Transverse colon (tissue), 4 donors: Measurements from ENCODE around the gene CSGALNACT2. TPM values are rescaled to one million over a fixed set of nuclear protein-coding genes. Genes with fewer than 3 reads are reported as not detected.

Experiments
- DNase-seq: peaks from one replicate; pipeline ENCODE4 v3.0.0-alpha.2; 2019
- H3K27ac ChIP-seq, 4 donors: fragments of 200-600 bp; sonication (generic); 2 replicates each; pipeline ENCODE4 v1.5.1; 2016 to 2018; ENCODE audit warnings: inconsistent platforms in 4 of 4
- H3K27me3 ChIP-seq: fragments of 200-600 bp; sonication (generic); 2 replicates; pipeline ENCODE4 v1.5.1; 2017; ENCODE audit warnings: inconsistent platforms
- H3K36me3 ChIP-seq, 4 donors: fragments of 200-600 bp; sonication (generic); 2 replicates each; pipeline ENCODE4 v1.5.1; 2017 to 2019; ENCODE audit warnings: inconsistent platforms in 4 of 4
- H3K4me1 ChIP-seq, 4 donors: fragments of 200-600 bp; sonication (generic); 2 replicates each; pipeline ENCODE4 v1.5.1; 2017 to 2020; ENCODE audit warnings: inconsistent platforms in 4 of 4
- H3K4me3 ChIP-seq, 4 donors: fragments of 200-600 bp; sonication (generic); 1 replicate in 1 of 4; 2 replicates in 3 of 4; pipeline versions ENCODE4 v1.5.1 to v1.6.1; 2017 to 2019; ENCODE audit warnings: inconsistent platforms in 4 of 4
- H3K9me3 ChIP-seq, 2 donors: fragments of 200-600 bp; sonication (generic); 2 replicates each; pipeline ENCODE4 v1.5.1; 2017 to 2019; ENCODE audit warnings: inconsistent platforms in 2 of 2
- EP300 ChIP-seq: sonication (generic); formaldehyde crosslinking; IDR thresholded peaks from one replicate; pipeline ENCODE4 v1.6.1; 2017; ENCODE audit warnings: antibody characterized with exemption, low read depth
- POLR2A ChIP-seq: fragments of 450-650 bp; IDR thresholded peaks from one replicate; pipeline ENCODE4 v1.6.1; 2016; ENCODE audit warnings: antibody characterized with exemption, mild to moderate bottlenecking, moderate library complexity
- POLR2AphosphoS5 ChIP-seq, 3 donors: sonication (generic); formaldehyde crosslinking; IDR thresholded peaks; one replicate each; pipeline ENCODE4 v1.6.1; 2016; ENCODE audit warnings: antibody characterized with exemption in 3 of 3
- WGBS, 2 donors: methylation state at CpG; one replicate each; pipeline ENCODE4 v1.1.5; 2018; ENCODE audit warnings: low coverage in 1 of 2; 5-methylcytosine and 5-hydroxymethylcytosine counted together
- in situ Hi-C, 4 donors: fragments of 200-750 bp; cut with MboI; loops; one replicate each; pipeline versions ENCODE4 v1.15.0 to v1.15.1; 2017; ENCODE audit warnings: low sequenced_read_pairs in 3 of 4, low pct_ligation_motif_present in 1 of 4, low pct_unique_long_range_greater_than_20kb in 1 of 4
- intact Hi-C: fragments of 100-400 bp; cut with DNase I; formaldehyde crosslinking; loops from one replicate; pipeline ENCODE4 v1.15.1; 2023; ENCODE audit warnings: low total_unique reads
- total RNA-seq, 4 donors: library from RNA; depleted of rRNA; stranded (reverse); fragments of >200 nt; gene quantifications; one replicate each; pipeline ENCODE4 v1.1.0, GENCODE V29; 2016
- TF ChIP-seq, protein P1 (sequence below), 5 experiments: fragments of 200-600 bp in 3 of 5; fragments of 450-650 bp in 2 of 5; sonication (generic) in 3 of 5; IDR thresholded peaks; 1 replicate in 2 of 5; 2 replicates in 3 of 5; pipeline ENCODE4 v1.5.1; 2016 to 2017; ENCODE audit warnings: antibody characterized with exemption in 5 of 5, inconsistent platforms in 3 of 5, mild to moderate bottlenecking in 2 of 5, moderate library complexity in 1 of 5

CSGALNACT2 gene
- total RNA-seq, 4 donors from 2014 or later, result 4.1 to 15.5 (median 10.9) TPM

DNA sequence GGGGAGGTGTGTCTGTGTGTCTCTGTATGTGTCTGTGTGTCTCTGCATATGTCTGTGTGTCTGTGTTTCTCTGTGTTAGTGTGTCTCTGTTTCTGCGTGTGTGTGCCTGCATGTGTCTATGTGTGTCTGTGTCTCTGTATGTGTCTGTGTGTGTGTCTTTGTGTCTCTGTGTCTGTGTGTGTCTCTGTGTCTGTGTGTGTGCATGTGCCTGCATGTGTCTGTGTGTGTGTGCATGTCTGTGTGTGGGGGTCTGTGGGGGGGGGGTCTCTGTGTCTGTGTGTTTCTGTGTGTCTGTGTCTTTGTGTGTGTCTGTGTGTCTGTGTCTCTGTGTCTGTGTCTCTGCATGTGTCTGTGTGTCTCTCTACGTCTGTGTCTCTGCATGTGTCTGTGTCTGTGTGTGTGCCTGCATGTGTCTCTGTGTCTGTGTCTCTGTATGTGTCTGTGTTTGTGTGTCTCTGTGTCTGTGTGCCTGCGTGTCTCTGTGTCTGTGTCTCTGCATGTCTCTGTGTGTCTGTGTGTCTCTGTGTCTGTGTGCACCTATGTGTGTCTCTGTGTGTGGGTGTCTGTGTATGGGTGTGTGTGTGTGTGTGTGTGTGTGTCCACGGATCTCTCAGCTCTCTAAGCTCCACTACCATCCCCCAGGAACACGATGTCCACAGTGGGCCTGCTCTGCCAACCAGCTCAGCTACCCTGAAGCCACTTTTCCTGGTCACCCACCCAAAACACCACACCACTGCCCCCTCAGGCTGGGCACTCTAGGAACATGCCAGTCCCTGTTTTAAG, 87.0 kb downstream of the CSGALNACT2 start:
- in situ Hi-C loops, result no loop called here
- no peaks in the 10 kb centered on the region for H3K36me3 ChIP-seq

DNA sequence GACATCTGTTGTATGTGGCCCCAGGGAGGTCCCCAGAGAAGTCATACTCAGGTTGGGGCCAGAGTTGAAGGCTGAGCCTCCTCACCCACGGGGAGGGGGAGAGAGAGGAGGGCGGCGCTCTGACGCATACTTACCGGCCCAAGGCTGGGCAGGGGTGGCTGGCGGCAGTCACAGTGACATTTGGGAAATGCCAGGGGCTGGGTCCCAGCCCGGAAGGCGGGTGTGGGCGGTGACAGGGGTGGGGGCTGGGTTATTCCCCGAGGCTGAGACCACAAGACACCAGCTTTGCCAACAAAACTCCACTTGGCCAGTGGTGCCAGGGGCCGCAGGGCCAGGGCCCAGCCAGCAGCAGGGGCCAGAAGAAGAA, 87.5 kb downstream of the CSGALNACT2 start:
- peaks cover 32% of the 10 kb centered on the region for H3K27me3 ChIP-seq
- no peaks in the 10 kb centered on the region for H3K36me3 ChIP-seq
- in situ Hi-C loops, result no loop called here
- H3K27ac ChIP-seq, result no peak overlapping the region
- peak; percentile 3 for DNase-seq
- H3K4me1 ChIP-seq, result peaks cover 0 to 12% (median 11%) of the 10 kb centered on the region in 4 donors
- no peak overlapping the region for H3K4me3 ChIP-seq
- no peaks in the 10 kb centered on the region for H3K9me3 ChIP-seq
- TF ChIP-seq, protein P1, sequence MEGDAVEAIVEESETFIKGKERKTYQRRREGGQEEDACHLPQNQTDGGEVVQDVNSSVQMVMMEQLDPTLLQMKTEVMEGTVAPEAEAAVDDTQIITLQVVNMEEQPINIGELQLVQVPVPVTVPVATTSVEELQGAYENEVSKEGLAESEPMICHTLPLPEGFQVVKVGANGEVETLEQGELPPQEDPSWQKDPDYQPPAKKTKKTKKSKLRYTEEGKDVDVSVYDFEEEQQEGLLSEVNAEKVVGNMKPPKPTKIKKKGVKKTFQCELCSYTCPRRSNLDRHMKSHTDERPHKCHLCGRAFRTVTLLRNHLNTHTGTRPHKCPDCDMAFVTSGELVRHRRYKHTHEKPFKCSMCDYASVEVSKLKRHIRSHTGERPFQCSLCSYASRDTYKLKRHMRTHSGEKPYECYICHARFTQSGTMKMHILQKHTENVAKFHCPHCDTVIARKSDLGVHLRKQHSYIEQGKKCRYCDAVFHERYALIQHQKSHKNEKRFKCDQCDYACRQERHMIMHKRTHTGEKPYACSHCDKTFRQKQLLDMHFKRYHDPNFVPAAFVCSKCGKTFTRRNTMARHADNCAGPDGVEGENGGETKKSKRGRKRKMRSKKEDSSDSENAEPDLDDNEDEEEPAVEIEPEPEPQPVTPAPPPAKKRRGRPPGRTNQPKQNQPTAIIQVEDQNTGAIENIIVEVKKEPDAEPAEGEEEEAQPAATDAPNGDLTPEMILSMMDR (IDR thresholded peaks at IDR 0.05), result no peak
- TF ChIP-seq EP300, result no peak
- no peak for TF ChIP-seq POLR2AphosphoS5 (IDR thresholded peaks at IDR 0.05)
- no peak for TF ChIP-seq POLR2A
- WGBS, 2 donors, result 3 to 57% methylated on average over 9 to 11 of the region's 11 CpGs
- intact Hi-C loops, result no loop called here

More for the DNA sequence above, 87.0 kb downstream of the CSGALNACT2 start:
- DNase-seq, result peak; percentile 2
- Histone ChIP-seq H3K4me3 (no peak overlapping the region), H3K9me3 (no peaks in the 10 kb centered on the region), H3K27me3 (peaks cover 28% of the 10 kb centered on the region), H3K4me1 (peaks cover 0 to 12% (median 11%) of the 10 kb centered on the region in 4 donors), H3K27ac (no peak overlapping the region)
- TF ChIP-seq POLR2AphosphoS5 (IDR thresholded peaks at IDR 0.05), result no peak
- intact Hi-C loops, result no loop called here
- WGBS, 2 donors, result 58% methylated on average over 5 of the region's 5 CpGs; no CpG with 5 or more reads in 1 of the 2 donors

DNA sequence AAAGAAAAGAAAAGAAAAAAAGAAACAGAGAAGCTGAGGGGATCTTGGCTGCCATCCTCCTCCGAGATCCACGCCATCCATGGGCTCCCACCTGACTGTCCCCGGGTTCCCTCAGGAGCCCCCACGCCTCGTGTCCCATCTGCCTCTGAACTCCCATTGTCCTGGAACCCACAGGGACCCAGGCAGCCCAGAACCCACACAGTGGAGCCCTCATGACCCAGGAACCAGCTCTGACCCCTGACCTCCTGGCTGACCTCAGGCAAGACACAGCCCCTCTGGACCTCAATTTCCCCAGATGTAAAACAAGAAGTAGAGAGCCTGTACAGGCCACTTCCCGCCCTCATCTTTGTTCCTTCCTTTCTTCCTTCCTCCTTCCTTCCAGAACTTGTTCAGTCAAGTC, 88.2 kb downstream of the CSGALNACT2 start:
- peaks cover 37% of the 10 kb centered on the region for H3K27me3 ChIP-seq
- peaks cover 0 to 12% (median 11%) of the 10 kb centered on the region in 4 donors for H3K4me1 ChIP-seq
- H3K9me3 ChIP-seq, result no peaks in the 10 kb centered on the region
- H3K27ac ChIP-seq, result no peak overlapping the region
- H3K4me3 ChIP-seq, result no peak overlapping the region
- 80 to 87% methylated on average over 1 to 6 of the region's 6 CpGs for WGBS, 2 donors
- in situ Hi-C loops (no loop called here), intact Hi-C loops (no loop called here)
- peak; percentile 2 for DNase-seq
- no peaks in the 10 kb centered on the region for H3K36me3 ChIP-seq
- no peak for TF ChIP-seq POLR2A
- TF ChIP-seq, protein P1 (IDR thresholded peaks at IDR 0.05), result no peak
- TF ChIP-seq EP300, result no peak
- no peak for TF ChIP-seq POLR2AphosphoS5 (IDR thresholded peaks at IDR 0.05)

DNA sequence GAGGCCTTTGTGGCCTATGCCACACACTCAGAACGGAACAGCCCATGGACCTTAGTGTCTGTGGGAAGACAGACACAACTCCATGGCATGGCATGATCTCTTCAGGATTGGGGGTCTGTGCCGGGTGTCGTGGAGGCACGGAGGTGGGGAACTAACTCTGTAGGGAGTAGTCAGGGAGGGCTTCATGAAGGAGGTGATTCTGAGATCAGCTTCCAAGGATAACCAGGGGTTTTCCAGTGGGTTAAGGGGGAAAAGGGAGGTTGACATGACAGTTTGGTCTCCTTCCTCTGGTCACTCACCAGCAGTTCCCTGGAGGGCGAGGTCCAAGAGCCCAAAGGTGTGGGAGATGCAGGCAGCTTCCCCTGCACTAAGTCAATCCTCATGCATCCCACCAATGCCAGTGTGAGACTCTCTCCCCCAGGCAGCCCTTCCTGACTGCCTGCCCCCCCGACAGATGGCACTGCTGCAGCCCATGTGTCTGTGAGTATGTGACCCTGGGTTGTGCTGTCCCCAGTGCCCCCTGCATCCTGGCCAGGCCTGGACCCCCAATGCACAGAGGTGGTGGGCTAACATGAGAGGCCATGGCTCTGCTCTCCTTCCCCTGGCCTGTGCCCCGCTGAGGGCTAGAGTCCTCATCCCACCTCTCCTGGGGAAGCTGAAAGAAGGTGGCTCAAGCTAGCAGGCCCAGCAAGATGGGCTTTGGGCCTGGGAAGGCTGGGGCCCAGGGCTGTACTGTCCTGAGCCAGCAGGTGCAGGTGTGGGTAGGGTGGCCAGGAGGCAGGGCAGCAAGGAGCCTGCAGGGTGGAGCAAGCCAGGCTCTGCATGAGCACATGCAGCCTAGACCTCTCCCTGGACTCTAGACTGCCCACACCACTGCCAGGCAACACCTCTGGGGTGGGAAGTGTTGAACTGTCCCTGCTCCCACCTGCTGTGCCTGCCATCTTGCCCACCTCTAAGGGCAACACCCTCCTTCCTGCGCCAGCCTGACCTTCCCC, 88.9 kb downstream of the CSGALNACT2 start:
- in situ Hi-C loops, result no loop called here

More for the DNA sequence above, 88.9 kb downstream of the CSGALNACT2 start:
- DNase-seq, result peak; percentile 4
- Histone ChIP-seq H3K4me1 (peaks cover 0 to 12% (median 11%) of the 10 kb centered on the region in 4 donors), H3K27ac (no peak overlapping the region), H3K36me3 (no peaks in the 10 kb centered on the region), H3K4me3 (no peak overlapping the region), H3K9me3 (no peaks in the 10 kb centered on the region), H3K27me3 (peaks cover 37% of the 10 kb centered on the region)
- WGBS, 2 donors, result 87% methylated on average over 3 to 8 of the region's 8 CpGs
- intact Hi-C loops, result no loop called here
- no peak for TF ChIP-seq POLR2AphosphoS5 (IDR thresholded peaks at IDR 0.05)
- TF ChIP-seq, protein P1 (IDR thresholded peaks at IDR 0.05), result no peak
- TF ChIP-seq POLR2A, result no peak
- no peak for TF ChIP-seq EP300
